GM19395 (cell line): Measurements from ENCODE around the gene SPON1.
"Not testable (repeated sequence)": the region's sequence is repeated elsewhere in the genome, so short reads cannot be mapped to it uniquely, and the experiment has no call there.

Experiments used
- ATAC-seq: cut with Tn5 transposase; IDR thresholded peaks from one replicate; pipeline ENCODE4 v1.9.1; 2021; ENCODE audit warnings: mild to moderate bottlenecking, moderate library complexity; ENCODE audit not compliant: unreplicated experiment

The SPON1 gene

GRCh38 chr11:14075118-14076078 lies 112.9 kb downstream of the SPON1 start:
- ATAC-seq = no peak

GRCh38 chr11:14079011-14079410 lies 116.5 kb downstream of the SPON1 start:
- no peak for ATAC-seq

- no peak for ATAC-seq
Measured at GRCh38 chr11:14079797-14080196, 117.3 kb downstream of the SPON1 start.

GRCh38 chr11:14081581-14082231 lies 119.2 kb downstream of the SPON1 start:
- ATAC-seq = no peak

- no peak for ATAC-seq
Measured at GRCh38 chr11:14082338-14082737, 119.8 kb downstream of the SPON1 start.

- ATAC-seq = not testable (repeated sequence)
Measured at GRCh38 chr11:14088861-14089260, 126.3 kb downstream of the SPON1 start.

- no peak for ATAC-seq
Measured at GRCh38 chr11:14089690-14090462, 127.4 kb downstream of the SPON1 start.

- not testable (repeated sequence) for ATAC-seq
Measured at GRCh38 chr11:14090631-14091030, 128.1 kb downstream of the SPON1 start.

- ATAC-seq = no peak
Measured at GRCh38 chr11:14093065-14093464, 130.5 kb downstream of the SPON1 start.

GRCh38 chr11:14094481-14095037 lies 132.0 kb downstream of the SPON1 start:
- no peak for ATAC-seq

GRCh38 chr11:14095882-14096281 lies 133.4 kb downstream of the SPON1 start:
- ATAC-seq = no peak

- ATAC-seq = no peak
Measured at GRCh38 chr11:14096606-14097005, 134.1 kb downstream of the SPON1 start.

GRCh38 chr11:14101388-14101787 lies 138.9 kb downstream of the SPON1 start:
- ATAC-seq = no peak

- no peak for ATAC-seq
Measured at GRCh38 chr11:14102766-14103165, 140.2 kb downstream of the SPON1 start.

GRCh38 chr11:14105446-14105845 lies 142.9 kb downstream of the SPON1 start:
- ATAC-seq = no peak

GRCh38 chr11:14106303-14107049 lies 144.0 kb downstream of the SPON1 start:
- no peak for ATAC-seq

- ATAC-seq = no peak
Measured at GRCh38 chr11:14107050-14107430, 144.5 kb downstream of the SPON1 start.

GRCh38 chr11:14109742-14110141 lies 147.2 kb downstream of the SPON1 start:
- no peak for ATAC-seq

- no peak for ATAC-seq
Measured at GRCh38 chr11:14110629-14111028, 148.1 kb downstream of the SPON1 start.

GRCh38 chr11:14111496-14111895 lies 149.0 kb downstream of the SPON1 start:
- ATAC-seq = no peak
